Right atrium auricular region (tissue), 2 donors: ENCODE results near the gene FITM2. TPM values are rescaled to one million over a fixed set of nuclear protein-coding genes. Genes with fewer than 3 reads are reported as not detected.
A peak's percentile ranks its signal among the peaks of the same experiment; 100 is the strongest.
"Not testable (repeated sequence)": the region's sequence is repeated elsewhere in the genome, so short reads cannot be mapped to it uniquely, and the experiment has no call there.

Experiments used
- DNase-seq: peaks from one replicate; pipeline ENCODE4 v3.0.0-alpha.2; 2019; ENCODE audit warnings: low spot score
- H3K27ac ChIP-seq, 2 donors: fragments of 200-600 bp; sonication (generic); 1 replicate in 1 of 2; 2 replicates in 1 of 2; pipeline ENCODE4 v1.5.1; 2016 to 2019
- H3K27me3 ChIP-seq, 2 donors: fragments of 200-600 bp; sonication (generic); one replicate each; pipeline versions ENCODE4 v1.5.1 to v1.6.0; 2017 to 2019
- H3K36me3 ChIP-seq: fragments of 200-600 bp; sonication (generic); one replicate; pipeline ENCODE4 v1.5.1; 2016
- H3K4me1 ChIP-seq, 2 donors: fragments of 200-600 bp; sonication (generic); one replicate each; pipeline versions ENCODE4 v1.5.1 to v1.6.0; 2017 to 2019
- H3K4me3 ChIP-seq, 2 donors: fragments of 200-600 bp; sonication (generic); 1 replicate in 1 of 2; 2 replicates in 1 of 2; pipeline ENCODE4 v1.5.1; 2017 to 2019; ENCODE audit warnings: mild to moderate bottlenecking in 1 of 2, moderate library complexity in 1 of 2
- H3K9me3 ChIP-seq, 2 donors: fragments of 200-600 bp; sonication (generic); one replicate each; pipeline ENCODE4 v1.5.1; 2019
- CTCF ChIP-seq, 2 donors: fragments of 200-600 bp; sonication (generic); IDR thresholded peaks; one replicate each; pipeline ENCODE4 v1.5.1; 2019; ENCODE audit warnings: antibody characterized with exemption in 2 of 2
- total RNA-seq, 2 donors: library from RNA; depleted of rRNA; stranded (reverse); fragments of >200 nt; gene quantifications; one replicate each; pipeline ENCODE4 v1.1.0, GENCODE V29; 2016

The FITM2 gene
- total RNA-seq, 2 donors from 2014 or later = 87.1 to 143 TPM

GRCh38 chr20:44301285-44301684, 9.7 kb downstream of the FITM2 start:
- H3K9me3 ChIP-seq = no peaks in the 10 kb centered on the region
- peak overlapping the region in 1 of 2 donors; percentile 58 for H3K27ac ChIP-seq
- H3K27me3 ChIP-seq = no peaks in the 10 kb centered on the region
- TF ChIP-seq CTCF (IDR thresholded peaks at IDR 0.05) = no peak
- no peak for DNase-seq
- H3K4me1 ChIP-seq = peaks cover 0 to 33% of the 10 kb centered on the region in 2 donors
- no peak overlapping the region for H3K4me3 ChIP-seq
- no peaks in the 10 kb centered on the region for H3K36me3 ChIP-seq

GRCh38 chr20:44299011-44299535, 11.9 kb downstream of the FITM2 start:
- peaks cover 0 to 17% of the 10 kb centered on the region in 2 donors for H3K4me1 ChIP-seq
- not testable (repeated sequence) for H3K4me3 ChIP-seq, H3K36me3 ChIP-seq, H3K9me3 ChIP-seq, DNase-seq, H3K27ac ChIP-seq, H3K27me3 ChIP-seq

GRCh38 chr20:44297721-44298120, 13.3 kb downstream of the FITM2 start:
- H3K9me3 ChIP-seq = no peaks in the 10 kb centered on the region
- no peak overlapping the region for H3K4me3 ChIP-seq
- H3K27me3 ChIP-seq = no peaks in the 10 kb centered on the region
- no peak for TF ChIP-seq CTCF (IDR thresholded peaks at IDR 0.05)
- H3K27ac ChIP-seq = no peak overlapping the region
- DNase-seq = no peak
- H3K36me3 ChIP-seq = no peaks in the 10 kb centered on the region
- H3K4me1 ChIP-seq = peaks cover 0 to 16% of the 10 kb centered on the region in 2 donors

GRCh38 chr20:44296011-44296410, 15.0 kb downstream of the FITM2 start:
- DNase-seq = no peak
- H3K27ac ChIP-seq = no peak overlapping the region

GRCh38 chr20:44291754-44292153, 19.2 kb downstream of the FITM2 start:
- no peak for DNase-seq
- Histone ChIP-seq H3K4me3 (no peak overlapping the region), H3K27ac (no peak overlapping the region), H3K36me3 (no peaks in the 10 kb centered on the region), H3K4me1 (peaks cover 0 to 13% of the 10 kb centered on the region in 2 donors), H3K9me3 (no peaks in the 10 kb centered on the region), H3K27me3 (no peaks in the 10 kb centered on the region)
- TF ChIP-seq CTCF (IDR thresholded peaks at IDR 0.05) = no peak

More at GRCh38 chr20:44296011-44296410, 15.0 kb downstream of the FITM2 start:
- no peak overlapping the region for H3K4me3 ChIP-seq
- no peaks in the 10 kb centered on the region for H3K9me3 ChIP-seq
- peaks cover 0 to 8% of the 10 kb centered on the region in 2 donors for H3K4me1 ChIP-seq
- TF ChIP-seq CTCF (IDR thresholded peaks at IDR 0.05) = no peak
- H3K36me3 ChIP-seq = no peaks in the 10 kb centered on the region
- H3K27me3 ChIP-seq = no peaks in the 10 kb centered on the region

- Histone ChIP-seq H3K9me3 (no peaks in the 10 kb centered on the region), H3K4me1 (peaks cover 0 to 13% of the 10 kb centered on the region in 2 donors), H3K27me3 (no peaks in the 10 kb centered on the region), H3K4me3 (no peak overlapping the region), H3K36me3 (no peaks in the 10 kb centered on the region), H3K27ac (no peak overlapping the region)
- DNase-seq = no peak
- no peak for TF ChIP-seq CTCF (IDR thresholded peaks at IDR 0.05)
These were observed 22.8 kb downstream of the FITM2 start for GRCh38 chr20:44288252-44288651.
